Erythroblast (primary cell): Measurements from ENCODE around the gene CRABP2.

ENCODE experiments used
- GATA1 ChIP-seq: IDR thresholded peaks from 2 replicates; pipeline ENCODE4 v1.6.1; 2011; ENCODE audit warnings: low read depth, mild to moderate bottlenecking, control low read depth, low read length, moderate library complexity
- POLR2A ChIP-seq: IDR thresholded peaks from 2 replicates; pipeline ENCODE4 v1.6.1; 2011; ENCODE audit warnings: mild to moderate bottlenecking, low read length

- peak; percentile 71 for TF ChIP-seq POLR2A
- TF ChIP-seq GATA1: no peak
Measured at GRCh38 chr1:156749419-156750118, 44.2 kb upstream of the CRABP2 start.
